ENCODE data around the gene PTPRD. TPM values are rescaled to one million over a fixed set of nuclear protein-coding genes. Genes with fewer than 3 reads are reported as not detected.

Gene PTPRD
- total and polyA plus RNA-seq, 2 of the 4 experiments (the other 2 are of a cell fraction), result 0.07 to 0.18 TPM

GRCh38 chr9:9961487-9961886, 651.3 kb downstream of the PTPRD start:
- POLR2A ChIA-PET (ENCODE audit: unreplicated experiment), result no interaction called here
- Histone ChIP-seq H4K8ac (ENCODE audit: low read depth in 2 of 2, low read length in 2 of 2) (no peak overlapping the region), H3K4me3 (ENCODE audit: insufficient read depth, low read depth, low read length) (no peak overlapping the region), H3K23ac (ENCODE audit: low read depth, low read length) (no peak overlapping the region), H4K91ac (ENCODE audit: insufficient read depth, low read depth, low read length) (no peak overlapping the region), H2BK5ac (ENCODE audit: low read depth, low read length, poor library complexity, severe bottlenecking) (no peak overlapping the region), H2AFZ (replicated peaks; ENCODE audit: low read length, poor library complexity) (no peak overlapping the region), H3K18ac (ENCODE audit: low read depth, low read length) (no peak overlapping the region), H3K9ac (ENCODE audit: low read depth, low read length) (no peak overlapping the region), H2AK5ac (ENCODE audit: low read depth, low read length) (no peak overlapping the region), H3K4me1 (ENCODE audit: control insufficient read depth, insufficient read depth, low read length) (no peaks in the 10 kb centered on the region), H3K56ac (ENCODE audit: extremely low read depth, insufficient read depth, low read length) (no peak overlapping the region), H3K27me3 (ENCODE audit: control insufficient read depth, insufficient read depth, low read length) (no peaks in the 10 kb centered on the region), H2AK9ac (replicated peaks; ENCODE audit: low read depth, low read length, poor library complexity) (no peak overlapping the region), H4K5ac (ENCODE audit: low read depth, low read length) (no peak overlapping the region), H3K9me1 (ENCODE audit: insufficient read depth, low read length) (no peaks in the 10 kb centered on the region), H2BK15ac (ENCODE audit: low read depth, low read length) (no peak overlapping the region), H3K36me3 (ENCODE audit: control insufficient read depth, insufficient read depth, low read length) (no peaks in the 10 kb centered on the region), H2BK120ac (ENCODE audit: low read depth, low read length) (no peak overlapping the region), H3K27ac (ENCODE audit: insufficient read depth, low read length) (no peak overlapping the region), H3K4me2 (ENCODE audit: low read depth, low read length) (no peak overlapping the region), H4K20me1 (ENCODE audit: insufficient read depth, low read length) (no peaks in the 10 kb centered on the region), H2BK20ac (ENCODE audit: low read depth, low read length) (no peak overlapping the region), H3K79me1 (ENCODE audit: low read depth in 1 of 2, low read length in 2 of 2) (no peaks in the 10 kb centered on the region), H3K14ac (replicated peaks; ENCODE audit: low read depth, low read length) (no peak overlapping the region), H3K9me3 (ENCODE audit: control insufficient read depth, insufficient read depth, low read length) (no peaks in the 10 kb centered on the region), H3K4ac (ENCODE audit: low read depth, low read length) (no peak overlapping the region)
- no peak for TF ChIP-seq ELK1 (IDR thresholded peaks at IDR 0.05; ENCODE audit: borderline replicate concordance, low read depth, low read length)
- no peak for TF ChIP-seq NFE2L2 (IDR thresholded peaks at IDR 0.05; ENCODE audit: low read depth, low read length)
- dilution Hi-C loops (cut with HindIII; ENCODE audit: low sequenced_read_pairs, unreplicated experiment), result no loop called here
- ATAC-seq (ENCODE audit: low read depth) (no peak), DNase-seq (no peak)
- intact Hi-C loops (cut with micrococcal nuclease), result no loop called here
- no TSS peak for BruUV-seq (replicated peaks)
- in situ Hi-C loops (cut with MboI; ENCODE audit: low sequenced_read_pairs), result no loop called here
- CTCF ChIA-PET, result no interaction called here
- WGBS, 2 experiments (ENCODE audit: extremely low coverage in 2 of 2, insufficient read length in 1 of 2), result no CpG with 5 or more reads among the region's 2 CpGs
